ENCODE measurements around the gene CNPY3. TPM values are rescaled to one million over a fixed set of nuclear protein-coding genes. Genes with fewer than 3 reads are reported as not detected.
A peak's percentile ranks its signal among the peaks of the same experiment; 100 is the strongest.
"Not testable (repeated sequence)": the region's sequence is repeated elsewhere in the genome, so short reads cannot be mapped to it uniquely, and the experiment has no call there.

The CNPY3 gene
- total and polyA plus RNA-seq, 4 donors, result 20.5 to 60.3 (median 43.2) TPM

DNA sequence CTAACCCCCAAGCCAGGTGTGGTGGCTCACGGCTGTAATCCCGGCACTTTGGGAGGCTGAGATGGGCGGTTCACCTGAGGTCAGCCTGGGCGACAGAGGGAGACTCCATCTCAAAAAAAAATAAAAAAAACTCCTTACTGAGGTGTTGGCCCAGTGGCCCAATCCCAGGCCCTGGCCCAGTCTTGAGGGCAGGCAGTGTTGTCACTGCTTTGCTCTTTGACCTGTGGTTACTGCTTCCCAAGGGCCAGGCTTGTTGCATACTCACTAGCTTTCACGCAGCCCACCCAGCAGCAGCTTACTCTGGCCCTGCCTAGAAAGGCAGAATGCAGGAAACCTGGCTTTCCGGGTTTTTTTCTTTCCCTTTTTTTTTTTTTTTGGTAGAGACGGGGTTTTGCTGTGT lies 13.2 kb downstream of the CNPY3 start:
- 98% methylated on average over 4 of the region's 7 CpGs for WGBS (ENCODE audit: insufficient coverage)
- H3K36me3 ChIP-seq (ENCODE audit: control insufficient read depth, insufficient read depth, low read length), result peaks cover 59% of the 10 kb centered on the region

GRCh38 chr6:42947950-42948349 lies 18.7 kb downstream of the CNPY3 start:
- Histone ChIP-seq H3K4me1 (ENCODE audit: control insufficient read depth, insufficient read depth, low read length) (no peaks in the 10 kb centered on the region), H3K36me3 (ENCODE audit: control insufficient read depth, insufficient read depth, low read length) (peaks cover 19% of the 10 kb centered on the region), H3K27ac (ENCODE audit: low read depth, low read length) (no peak overlapping the region), H3K9me3 (ENCODE audit: control insufficient read depth, insufficient read depth, low read length) (no peaks in the 10 kb centered on the region), H3K27me3 (ENCODE audit: control insufficient read depth, insufficient read depth, low read length) (no peaks in the 10 kb centered on the region), H3K4me3 (ENCODE audit: low read depth, low read length) (no peak overlapping the region)
- DNase-seq (ENCODE audit: low read depth in 4 of 6, low spot score in 6 of 6), result no peak

More for the DNA sequence above, 13.2 kb downstream of the CNPY3 start:
- H3K27me3 ChIP-seq (ENCODE audit: control insufficient read depth, insufficient read depth, low read length), result no peaks in the 10 kb centered on the region
- H3K4me3 ChIP-seq (ENCODE audit: low read depth, low read length), result no peak overlapping the region
- H3K9me3 ChIP-seq (ENCODE audit: control insufficient read depth, insufficient read depth, low read length), result no peaks in the 10 kb centered on the region
- H3K27ac ChIP-seq (ENCODE audit: low read depth, low read length), result no peak overlapping the region
- no peaks in the 10 kb centered on the region for H3K4me1 ChIP-seq (ENCODE audit: control insufficient read depth, insufficient read depth, low read length)
- DNase-seq (ENCODE audit: low read depth in 4 of 6, low spot score in 6 of 6), result no peak

- Histone ChIP-seq H3K27ac (ENCODE audit: low read depth, low read length) (no peak overlapping the region), H3K4me1 (ENCODE audit: control insufficient read depth, insufficient read depth, low read length) (no peaks in the 10 kb centered on the region), H3K36me3 (ENCODE audit: control insufficient read depth, insufficient read depth, low read length) (no peaks in the 10 kb centered on the region), H3K27me3 (ENCODE audit: control insufficient read depth, insufficient read depth, low read length) (no peaks in the 10 kb centered on the region), H3K4me3 (ENCODE audit: low read depth, low read length) (no peak overlapping the region), H3K9me3 (ENCODE audit: control insufficient read depth, insufficient read depth, low read length) (no peaks in the 10 kb centered on the region)
- 90% methylated on average over 3 of the region's 4 CpGs for WGBS (ENCODE audit: insufficient coverage)
- no peak for DNase-seq (ENCODE audit: low read depth in 4 of 6, low spot score in 6 of 6)
Observed at GRCh38 chr6:42952389-42952788, 23.1 kb downstream of the CNPY3 start.

- not testable (repeated sequence) for H3K27ac ChIP-seq (ENCODE audit: low read depth, low read length); H3K4me1 ChIP-seq (ENCODE audit: control insufficient read depth, insufficient read depth, low read length); H3K36me3 ChIP-seq (ENCODE audit: control insufficient read depth, insufficient read depth, low read length); DNase-seq (ENCODE audit: low read depth in 4 of 6, low spot score in 6 of 6); H3K4me3 ChIP-seq (ENCODE audit: low read depth, low read length); H3K27me3 ChIP-seq (ENCODE audit: control insufficient read depth, insufficient read depth, low read length); H3K9me3 ChIP-seq (ENCODE audit: control insufficient read depth, insufficient read depth, low read length)
- 71% methylated on average over 4 of the region's 4 CpGs for WGBS (ENCODE audit: insufficient coverage)
Observed at GRCh38 chr6:42954405-42954804, 25.1 kb downstream of the CNPY3 start.

DNA sequence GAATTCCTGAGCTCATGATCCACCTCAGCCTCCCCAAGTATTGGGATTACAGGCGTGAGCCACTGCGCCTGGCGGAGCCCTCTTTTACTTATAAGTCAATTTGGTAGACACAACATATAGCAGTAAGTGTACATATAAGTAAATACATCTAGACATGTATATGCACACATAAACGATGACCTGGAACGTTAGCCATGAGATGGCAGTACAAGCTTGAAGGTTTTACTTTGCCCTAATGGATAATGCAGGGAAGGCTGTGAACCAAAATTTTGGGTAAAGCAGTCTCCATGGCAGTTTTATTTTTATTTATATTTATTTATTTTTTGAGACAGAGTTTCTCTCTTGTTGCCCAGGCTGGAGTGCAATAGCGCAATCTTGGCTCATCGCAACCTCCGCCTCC lies 28.8 kb downstream of the CNPY3 start:
- no CpG with 5 or more reads among the region's 8 CpGs for WGBS (ENCODE audit: insufficient coverage)
- peaks cover 11% of the 10 kb centered on the region for H3K27me3 ChIP-seq (ENCODE audit: control insufficient read depth, insufficient read depth, low read length)
- H3K27ac ChIP-seq (ENCODE audit: low read depth, low read length), result no peak overlapping the region
- no peak for DNase-seq (ENCODE audit: low read depth in 4 of 6, low spot score in 6 of 6)
- H3K36me3 ChIP-seq (ENCODE audit: control insufficient read depth, insufficient read depth, low read length), result peaks cover 24% of the 10 kb centered on the region
- peaks cover 16% of the 10 kb centered on the region for H3K4me1 ChIP-seq (ENCODE audit: control insufficient read depth, insufficient read depth, low read length)
- H3K4me3 ChIP-seq (ENCODE audit: low read depth, low read length), result no peak overlapping the region
- no peaks in the 10 kb centered on the region for H3K9me3 ChIP-seq (ENCODE audit: control insufficient read depth, insufficient read depth, low read length)

GRCh38 chr6:42959917-42960242 lies 30.6 kb downstream of the CNPY3 start:
- DNase-seq (ENCODE audit: low read depth in 4 of 6, low spot score in 6 of 6), result no peak
- peaks cover 16% of the 10 kb centered on the region for H3K4me1 ChIP-seq (ENCODE audit: control insufficient read depth, insufficient read depth, low read length)
- WGBS (ENCODE audit: insufficient coverage), result 43% methylated on average over 12 of the region's 13 CpGs
- peak overlapping the region; percentile 47 for H3K4me3 ChIP-seq (ENCODE audit: low read depth, low read length)
- peaks cover 41% of the 10 kb centered on the region for H3K36me3 ChIP-seq (ENCODE audit: control insufficient read depth, insufficient read depth, low read length)
- H3K27me3 ChIP-seq (ENCODE audit: control insufficient read depth, insufficient read depth, low read length), result peaks cover 11% of the 10 kb centered on the region
- no peak overlapping the region for H3K27ac ChIP-seq (ENCODE audit: low read depth, low read length)
- no peaks in the 10 kb centered on the region for H3K9me3 ChIP-seq (ENCODE audit: control insufficient read depth, insufficient read depth, low read length)

DNA sequence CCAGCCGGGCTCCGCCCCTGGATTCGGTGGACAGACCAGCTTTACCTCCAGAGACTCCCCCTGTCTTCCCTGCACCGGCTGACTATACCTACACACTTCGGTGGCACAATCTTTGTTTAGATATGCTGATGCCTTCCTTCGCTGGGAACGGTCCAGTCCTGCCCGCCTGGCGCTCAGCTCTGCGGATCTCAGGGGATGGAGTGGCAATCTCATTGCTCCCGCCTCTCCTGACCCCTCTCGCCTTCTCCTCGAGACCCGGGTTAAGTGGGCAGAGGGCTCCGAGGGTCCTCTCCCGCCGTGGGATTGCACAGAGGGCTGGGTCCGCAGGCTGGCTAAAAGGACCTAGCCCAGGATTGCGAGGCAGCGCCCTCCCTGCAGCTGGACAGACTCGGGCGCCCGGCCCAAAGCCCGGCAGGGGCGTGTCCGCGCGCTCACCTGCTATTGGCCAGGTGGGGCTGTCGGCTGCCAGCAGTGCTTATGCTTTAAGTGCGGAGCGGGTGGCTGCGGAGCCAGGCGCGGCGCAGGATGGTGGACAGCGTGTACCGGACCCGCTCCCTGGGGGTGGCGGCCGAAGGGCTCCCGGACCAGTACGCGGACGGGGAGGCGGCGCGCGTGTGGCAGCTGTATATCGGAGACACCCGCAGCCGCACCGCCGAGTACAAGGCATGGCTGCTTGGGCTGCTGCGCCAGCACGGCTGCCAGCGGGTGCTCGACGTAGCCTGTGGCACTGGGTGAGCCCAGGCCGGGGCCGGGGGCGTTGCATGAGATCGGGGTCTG lies 31.2 kb downstream of the CNPY3 start, which contains the start of gene GNMT:
TSS of gene GNMT (plus strand) at position 512 of the 777 bp plus-strand sequence. CDS start at position 526, 14 bp downstream.
- Histone ChIP-seq H3K4me3 (ENCODE audit: low read depth, low read length) (peak within 1 kb of the TSS; percentile 47), H3K36me3 (ENCODE audit: control insufficient read depth, insufficient read depth, low read length) (peaks cover 46% of the 10 kb centered on the region), H3K27me3 (ENCODE audit: control insufficient read depth, insufficient read depth, low read length) (peaks cover 11% of the 10 kb centered on the region), H3K27ac (ENCODE audit: low read depth, low read length) (no peak within 1 kb of the TSS), H3K4me1 (ENCODE audit: control insufficient read depth, insufficient read depth, low read length) (peaks cover 16% of the 10 kb centered on the region), H3K9me3 (ENCODE audit: control insufficient read depth, insufficient read depth, low read length) (no peaks in the 10 kb centered on the region)
- peak in 2 of 6 donors; percentile 43 to 71 for DNase-seq (ENCODE audit: low read depth in 4 of 6, low spot score in 6 of 6)
- WGBS (ENCODE audit: insufficient coverage), result 4% methylated on average over 61 of the region's 62 CpGs

- peaks cover 16% of the 10 kb centered on the region for H3K4me1 ChIP-seq (ENCODE audit: control insufficient read depth, insufficient read depth, low read length)
- no peaks in the 10 kb centered on the region for H3K9me3 ChIP-seq (ENCODE audit: control insufficient read depth, insufficient read depth, low read length)
- peak overlapping the region; percentile 47 for H3K4me3 ChIP-seq (ENCODE audit: low read depth, low read length)
- peaks cover 53% of the 10 kb centered on the region for H3K36me3 ChIP-seq (ENCODE audit: control insufficient read depth, insufficient read depth, low read length)
- 24% methylated on average over 15 of the region's 15 CpGs for WGBS (ENCODE audit: insufficient coverage)
- H3K27ac ChIP-seq (ENCODE audit: low read depth, low read length), result no peak overlapping the region
- peak in 1 of 6 donors; percentile 9 for DNase-seq (ENCODE audit: low read depth in 4 of 6, low spot score in 6 of 6)
- peaks cover 11% of the 10 kb centered on the region for H3K27me3 ChIP-seq (ENCODE audit: control insufficient read depth, insufficient read depth, low read length)
Observed at GRCh38 chr6:42961020-42961470, 31.8 kb downstream of the CNPY3 start.

DNA sequence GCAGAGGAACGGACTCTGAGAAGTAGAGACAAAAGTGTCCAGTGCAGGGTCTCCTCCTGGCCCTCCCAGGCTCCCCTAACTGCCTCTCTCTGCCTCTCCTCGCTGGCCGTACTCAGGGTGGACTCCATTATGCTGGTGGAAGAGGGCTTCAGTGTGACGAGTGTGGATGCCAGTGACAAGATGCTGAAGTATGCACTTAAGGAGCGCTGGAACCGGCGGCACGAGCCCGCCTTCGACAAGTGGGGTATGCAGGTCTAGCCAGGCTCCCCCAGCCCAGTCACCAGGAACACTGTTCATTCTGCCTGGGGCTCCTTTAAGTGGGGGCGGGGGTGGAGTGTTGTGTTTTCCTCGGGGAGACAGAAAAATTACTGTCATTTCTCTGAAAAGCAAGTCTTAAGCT lies 32.8 kb downstream of the CNPY3 start:
- 83% methylated on average over 4 of the region's 12 CpGs for WGBS (ENCODE audit: insufficient coverage)
- Histone ChIP-seq H3K27ac (ENCODE audit: low read depth, low read length) (no peak overlapping the region), H3K4me1 (ENCODE audit: control insufficient read depth, insufficient read depth, low read length) (peaks cover 16% of the 10 kb centered on the region), H3K9me3 (ENCODE audit: control insufficient read depth, insufficient read depth, low read length) (no peaks in the 10 kb centered on the region), H3K27me3 (ENCODE audit: control insufficient read depth, insufficient read depth, low read length) (peaks cover 11% of the 10 kb centered on the region), H3K36me3 (ENCODE audit: control insufficient read depth, insufficient read depth, low read length) (peaks cover 63% of the 10 kb centered on the region), H3K4me3 (ENCODE audit: low read depth, low read length) (no peak overlapping the region)
- no peak for DNase-seq (ENCODE audit: low read depth in 4 of 6, low spot score in 6 of 6)

GRCh38 chr6:42962502-42963178 lies 33.4 kb downstream of the CNPY3 start:
- 91% methylated on average over 6 of the region's 13 CpGs for WGBS (ENCODE audit: insufficient coverage)

More at GRCh38 chr6:42962502-42963178, 33.4 kb downstream of the CNPY3 start:
- DNase-seq (ENCODE audit: low read depth in 4 of 6, low spot score in 6 of 6), result peak in 1 of 6 donors; percentile 28
- H3K4me1 ChIP-seq (ENCODE audit: control insufficient read depth, insufficient read depth, low read length), result peaks cover 16% of the 10 kb centered on the region
- peaks cover 69% of the 10 kb centered on the region for H3K36me3 ChIP-seq (ENCODE audit: control insufficient read depth, insufficient read depth, low read length)
- H3K27ac ChIP-seq (ENCODE audit: low read depth, low read length), result no peak overlapping the region
- H3K4me3 ChIP-seq (ENCODE audit: low read depth, low read length), result no peak overlapping the region
- H3K9me3 ChIP-seq (ENCODE audit: control insufficient read depth, insufficient read depth, low read length), result no peaks in the 10 kb centered on the region
- H3K27me3 ChIP-seq (ENCODE audit: control insufficient read depth, insufficient read depth, low read length), result peaks cover 11% of the 10 kb centered on the region

Data from spinal cord (tissue), 10 donors.